Right renal pelvis (tissue), 4 donors: ENCODE results near the gene INSRR. TPM values are rescaled to one million over a fixed set of nuclear protein-coding genes. Genes with fewer than 3 reads are reported as not detected.

Experiments used
- DNase-seq, 4 donors: peaks; one replicate each; pipeline ENCODE4 v3.0.0-alpha.2; 2013; ENCODE audit warnings: low read depth in 4 of 4, low spot score in 3 of 4, missing footprints in 1 of 4
- polyA plus RNA-seq, 4 donors: library from polyadenylated mRNA; unstranded; fragments of 120-200 nt; gene quantifications; one replicate each; pipeline ENCODE4 v1.2.1, GENCODE V29; 2013; ENCODE audit not compliant: insufficient read length in 4 of 4

Gene INSRR
- polyA plus RNA-seq, 4 donors = 1.5 to 2.8 (median 1.8) TPM

GRCh38 chr1:156894711-156895454 is 36.0 kb upstream of the INSRR start:
- DNase-seq = no peak

- no peak for DNase-seq
These were observed 35.1 kb upstream of the INSRR start for GRCh38 chr1:156894001-156894400.

GRCh38 chr1:156893048-156893953 is 34.4 kb upstream of the INSRR start, which contains the start of gene PEAR1:
Gene PEAR1, plus strand, starts transcription at chr1:156893718. Its CDS starts 10,209 bp downstream, at chr1:156903927.
- peak in 2 of 4 donors; percentile 38 to 56 for DNase-seq

GRCh38 chr1:156892190-156893047 is 33.5 kb upstream of the INSRR start:
- DNase-seq = peak; percentile 80 to 87 (median 86)

- peak; percentile 67 to 75 (median 68) for DNase-seq
These were observed 31.1 kb upstream of the INSRR start for GRCh38 chr1:156889802-156890580.

GRCh38 chr1:156887734-156888133 is 28.8 kb upstream of the INSRR start:
- no peak for DNase-seq

GRCh38 chr1:156887317-156887716 is 28.4 kb upstream of the INSRR start:
- no peak for DNase-seq

- DNase-seq = no peak
These were observed 27.8 kb upstream of the INSRR start for GRCh38 chr1:156886583-156887281.

GRCh38 chr1:156885880-156886355 is 27.0 kb upstream of the INSRR start:
- no peak for DNase-seq

- no peak for DNase-seq
These were observed 26.4 kb upstream of the INSRR start for GRCh38 chr1:156885314-156885713.

GRCh38 chr1:156884560-156885184 is 25.8 kb upstream of the INSRR start:
- no peak for DNase-seq

GRCh38 chr1:156883919-156884318 is 25.0 kb upstream of the INSRR start:
- DNase-seq = no peak

- DNase-seq = no peak
These were observed 23.6 kb upstream of the INSRR start for GRCh38 chr1:156882543-156882942.

- no peak for DNase-seq
These were observed 22.7 kb upstream of the INSRR start for GRCh38 chr1:156881663-156882062.

- DNase-seq = no peak
These were observed 22.2 kb upstream of the INSRR start for GRCh38 chr1:156881101-156881500.

- DNase-seq = no peak
These were observed 21.6 kb upstream of the INSRR start for GRCh38 chr1:156880473-156880872.

- no peak for DNase-seq
These were observed 21.0 kb upstream of the INSRR start for GRCh38 chr1:156879876-156880275.

GRCh38 chr1:156877433-156878170 is 18.7 kb upstream of the INSRR start:
- DNase-seq = no peak
